CD4-positive, alpha-beta memory T cell (primary cell): ENCODE data around the gene SCAMP5. TPM values are rescaled to one million over a fixed set of nuclear protein-coding genes. Genes with fewer than 3 reads are reported as not detected.

Experiments
- CTCF ChIA-PET: fragments of 350-600 bp; sonication (Branson Sonifier 250); formaldehyde crosslinking; loops from one replicate; lab custom pipeline; 2021; ENCODE audit warnings: inconsistent platforms; ENCODE audit not compliant: partially characterized antibody; lab: Charles Lee
- POLR2A ChIA-PET: fragments of 350-600 bp; sonication (Branson Sonifier 250); formaldehyde crosslinking; loops from one replicate; lab custom pipeline; 2021; ENCODE audit not compliant: partially characterized antibody; lab: Charles Lee
- DNase-seq, 5 donors: peaks; one replicate each; pipeline versions ENCODE4 v3.0.0 to v3.0.0-alpha.2; 2020 to 2022; ENCODE audit warnings: mixed read lengths in 1 of 5
- H3K27ac ChIP-seq: one replicate; pipeline ENCODE4 v1.7.0; 2013; ENCODE audit warnings: low read depth, low read length
- H3K27me3 ChIP-seq: 2 replicates; pipeline ENCODE4 v1.7.0; 2013; ENCODE audit warnings: mild to moderate bottlenecking, low read length, moderate library complexity; ENCODE audit not compliant: insufficient read depth
- H3K36me3 ChIP-seq: 2 replicates; pipeline ENCODE4 v1.7.0; 2013; ENCODE audit warnings: mild to moderate bottlenecking, low read length, moderate library complexity; ENCODE audit not compliant: insufficient read depth
- H3K4me1 ChIP-seq: 2 replicates; pipeline ENCODE4 v1.7.0; 2013; ENCODE audit warnings: mild to moderate bottlenecking, low read length, moderate library complexity; ENCODE audit not compliant: insufficient read depth
- H3K4me3 ChIP-seq, 2 donors: one replicate each; pipeline ENCODE4 v1.7.0; 2013; ENCODE audit warnings: low read length in 2 of 2, mild to moderate bottlenecking in 1 of 2
- H3K9me3 ChIP-seq, 2 donors: one replicate each; pipeline ENCODE4 v1.7.0; 2013; ENCODE audit warnings: low read length in 2 of 2, control low read depth in 1 of 2; ENCODE audit not compliant: control insufficient read depth in 1 of 2
- H3K27ac Mint-ChIP-seq, 7 donors: one replicate each; pipeline ENCODE4 v1.8.0; 2020 to 2021; ENCODE audit warnings: mixed read lengths in 7 of 7, mild to moderate bottlenecking in 6 of 7, inconsistent platforms in 3 of 7, moderate library complexity in 3 of 7
- H3K27me3 Mint-ChIP-seq, 2 donors: one replicate each; pipeline ENCODE4 v1.8.0; 2020 to 2021; ENCODE audit warnings: mixed read lengths in 2 of 2
- H3K36me3 Mint-ChIP-seq, 2 donors: one replicate each; pipeline ENCODE4 v1.8.0; 2020 to 2021; ENCODE audit warnings: mixed read lengths in 2 of 2, inconsistent platforms in 1 of 2, mild to moderate bottlenecking in 1 of 2
- H3K4me1 Mint-ChIP-seq, 4 donors: one replicate each; pipeline ENCODE4 v1.8.0; 2020 to 2021; ENCODE audit warnings: mixed read lengths in 4 of 4, mild to moderate bottlenecking in 1 of 4
- H3K4me3 Mint-ChIP-seq, 8 donors: one replicate each; pipeline ENCODE4 v1.8.0; 2020 to 2021; ENCODE audit warnings: mixed read lengths in 8 of 8, mild to moderate bottlenecking in 7 of 8, moderate library complexity in 6 of 8, inconsistent platforms in 3 of 8
- H3K9me3 Mint-ChIP-seq, 8 donors: one replicate each; pipeline ENCODE4 v1.8.0; 2020 to 2021; ENCODE audit warnings: mixed read lengths in 8 of 8, mild to moderate bottlenecking in 5 of 8, inconsistent platforms in 3 of 8, moderate library complexity in 1 of 8
- intact Hi-C: fragments of 100-400 bp; cut with micrococcal nuclease; formaldehyde crosslinking; loops from one replicate; pipeline ENCODE4 v1.15.1; 2023
- polyA plus RNA-seq, 2 donors: library from polyadenylated mRNA; unstranded; fragments of 300-500 nt; fragmentation: Illumina TruSeq; gene quantifications; one replicate each; pipeline ENCODE4 v1.2.3, GENCODE V29; 2021
- total RNA-seq, 2 experiments: library from RNA; stranded (reverse); gene quantifications; one replicate each; pipeline ENCODE4 v1.2.3, GENCODE V29; 2021

SCAMP5 gene
- total and polyA plus RNA-seq, 4 experiments from 2014 or later: 0.15 to 0.33 (median 0.26) TPM; not detected in 1

- Histone ChIP-seq H3K27me3 (no peaks in the 10 kb centered on the region), H3K4me1 (no peaks in the 10 kb centered on the region), H3K36me3 (no peaks in the 10 kb centered on the region), H3K9me3 (no peaks in the 10 kb centered on the region), H3K4me3 (no peak overlapping the region), H3K27ac (no peak overlapping the region)
- Mint-ChIP-seq H3K27ac (no peak overlapping the region), H3K36me3 (no peaks in the 10 kb centered on the region), H3K4me3 (no peak overlapping the region), H3K9me3 (no peaks in the 10 kb centered on the region), H3K4me1 (peaks cover 0 to 6% (median 1%) of the 10 kb centered on the region in 4 donors), H3K27me3 (peaks cover 6 to 7% of the 10 kb centered on the region in 2 donors)
- DNase-seq: no peak
- intact Hi-C loops: no loop called here
- CTCF ChIA-PET: no interaction called here
- POLR2A ChIA-PET: no interaction called here
Observed at GRCh38 chr15:75008629-75009326, 13.4 kb downstream of the SCAMP5 start.

- intact Hi-C loops: no loop called here
- Histone ChIP-seq H3K27me3 (no peaks in the 10 kb centered on the region), H3K4me1 (no peaks in the 10 kb centered on the region), H3K9me3 (no peaks in the 10 kb centered on the region), H3K36me3 (no peaks in the 10 kb centered on the region), H3K4me3 (no peak overlapping the region), H3K27ac (no peak overlapping the region)
- H3K4me1 Mint-ChIP-seq: no peaks in the 10 kb centered on the region
- POLR2A ChIA-PET: no interaction called here
- peaks cover 0 to 2% of the 10 kb centered on the region in 2 donors for H3K27me3 Mint-ChIP-seq
- DNase-seq: no peak
- CTCF ChIA-PET: no interaction called here
- no peak overlapping the region for H3K4me3 Mint-ChIP-seq
- no peaks in the 10 kb centered on the region for H3K9me3 Mint-ChIP-seq
- no peaks in the 10 kb centered on the region for H3K36me3 Mint-ChIP-seq
- H3K27ac Mint-ChIP-seq: peak overlapping the region in 1 of 7 donors; percentile 18
Observed at GRCh38 chr15:75016431-75016830, 21.1 kb downstream of the SCAMP5 start.

- H3K27ac Mint-ChIP-seq: no peak overlapping the region
- no peaks in the 10 kb centered on the region for H3K27me3 Mint-ChIP-seq
- Histone ChIP-seq H3K27ac (no peak overlapping the region), H3K4me3 (no peak overlapping the region), H3K36me3 (no peaks in the 10 kb centered on the region), H3K4me1 (peaks cover 16% of the 10 kb centered on the region), H3K9me3 (no peaks in the 10 kb centered on the region), H3K27me3 (no peaks in the 10 kb centered on the region)
- DNase-seq: no peak
- intact Hi-C loops: loop anchor here (5.0 to 10.0 kb wide), 4 partner anchors 323 to 1025 kb away; partner anchors contain the start of genes EDC3, FBXO22, MAN2C1 and PML
- H3K4me1 Mint-ChIP-seq: peaks cover 6 to 21% (median 12%) of the 10 kb centered on the region in 4 donors
- H3K4me3 Mint-ChIP-seq: no peak overlapping the region
- POLR2A ChIA-PET: no interaction called here
- no peaks in the 10 kb centered on the region for H3K9me3 Mint-ChIP-seq
- H3K36me3 Mint-ChIP-seq: peaks cover 0 to 7% of the 10 kb centered on the region in 2 donors
- CTCF ChIA-PET: interaction anchor here (1.6 kb wide), 1 partner anchor 9 kb away, joined by 5 read pairs; no protein-coding TSS in a partner anchor
Observed at GRCh38 chr15:75019916-75020315, 24.6 kb downstream of the SCAMP5 start.

- peaks cover 0 to 7% of the 10 kb centered on the region in 2 donors for H3K36me3 Mint-ChIP-seq
- H3K27ac Mint-ChIP-seq: no peak overlapping the region
- no peaks in the 10 kb centered on the region for H3K27me3 Mint-ChIP-seq
- H3K4me3 ChIP-seq: no peak overlapping the region
- no peak overlapping the region for H3K27ac ChIP-seq
- H3K4me1 Mint-ChIP-seq: peaks cover 9 to 28% (median 18%) of the 10 kb centered on the region in 4 donors
- no peaks in the 10 kb centered on the region for H3K9me3 Mint-ChIP-seq
- H3K9me3 ChIP-seq: no peaks in the 10 kb centered on the region
- CTCF ChIA-PET: no interaction called here
- intact Hi-C loops: loop anchor here (5.0 to 10.0 kb wide), 4 partner anchors 324 to 1027 kb away; partner anchors contain the start of genes EDC3, FBXO22, MAN2C1 and PML
- POLR2A ChIA-PET: no interaction called here
- H3K4me1 ChIP-seq: peaks cover 20% of the 10 kb centered on the region
- no peaks in the 10 kb centered on the region for H3K36me3 ChIP-seq
- H3K4me3 Mint-ChIP-seq: peak overlapping the region in 1 of 8 donors; percentile 64
- no peaks in the 10 kb centered on the region for H3K27me3 ChIP-seq
- no peak for DNase-seq
Observed at GRCh38 chr15:75021341-75021740, 26.0 kb downstream of the SCAMP5 start.

- Histone ChIP-seq H3K9me3 (no peaks in the 10 kb centered on the region), H3K36me3 (no peaks in the 10 kb centered on the region), H3K4me3 (no peak overlapping the region), H3K4me1 (peaks cover 20% of the 10 kb centered on the region), H3K27ac (no peak overlapping the region), H3K27me3 (no peaks in the 10 kb centered on the region)
- peak overlapping the region in 3 of 7 donors; percentile 71 to 96 (median 93) for H3K27ac Mint-ChIP-seq
- H3K4me1 Mint-ChIP-seq: peaks cover 10 to 28% (median 18%) of the 10 kb centered on the region in 4 donors
- peak overlapping the region; percentile 92 to 99 (median 96) for H3K4me3 Mint-ChIP-seq
- no peak for DNase-seq
- intact Hi-C loops: loop anchor here (1.0 to 10.0 kb wide), 9 partner anchors 28 to 1028 kb away; partner anchors contain the start of genes COX5A, EDC3, FBXO22 and MAN2C1
- H3K36me3 Mint-ChIP-seq: peaks cover 0 to 9% of the 10 kb centered on the region in 2 donors
- ChIA-PET POLR2A (interaction anchor here (0.7 to 3.6 kb wide), 15 partner anchors 21 to 617 kb away, joined by 3 to 23 read pairs (median 5); partner anchors contain the start of genes C15orf39, CLK3, COX5A and IMP3), CTCF (interaction anchor here (1.1 to 8.4 kb wide), 3 partner anchors 44 to 184 kb away, joined by 3 to 126 read pairs (median 6); partner anchors contain the start of gene C15orf39)
- H3K27me3 Mint-ChIP-seq: no peaks in the 10 kb centered on the region
- H3K9me3 Mint-ChIP-seq: no peaks in the 10 kb centered on the region
Observed at GRCh38 chr15:75022783-75023180, 27.4 kb downstream of the SCAMP5 start.

- intact Hi-C loops: loop anchor here (1.0 to 10.0 kb wide), 9 partner anchors 29 to 1029 kb away; partner anchors contain the start of genes COX5A, EDC3, FBXO22 and MAN2C1
- Histone ChIP-seq H3K27me3 (no peaks in the 10 kb centered on the region), H3K4me3 (peak within 1 kb of the TSS; percentile 95 to 100), H3K9me3 (no peaks in the 10 kb centered on the region), H3K27ac (peak within 1 kb of the TSS; percentile 76), H3K4me1 (peaks cover 20% of the 10 kb centered on the region), H3K36me3 (no peaks in the 10 kb centered on the region)
- peaks cover 0 to 10% of the 10 kb centered on the region in 2 donors for H3K36me3 Mint-ChIP-seq
- no peaks in the 10 kb centered on the region for H3K9me3 Mint-ChIP-seq
- peak within 1 kb of the TSS; percentile 92 to 99 (median 96) for H3K4me3 Mint-ChIP-seq
- H3K27ac Mint-ChIP-seq: peak within 1 kb of the TSS; percentile 71 to 97 (median 93)
- peak; percentile 91 to 94 (median 92) for DNase-seq
- POLR2A ChIA-PET: interaction anchor here (0.6 to 3.6 kb wide), 19 partner anchors 20 to 624 kb away, joined by 3 to 23 read pairs (median 5); partner anchors contain the start of genes C15orf39, CLK3, COX5A and FAM219B
- CTCF ChIA-PET: interaction anchor here (0.6 to 8.4 kb wide), 4 partner anchors 44 to 484 kb away, joined by 3 to 126 read pairs (median 4); partner anchors contain the start of gene C15orf39
- H3K4me1 Mint-ChIP-seq: peaks cover 11 to 28% (median 18%) of the 10 kb centered on the region in 4 donors
- H3K27me3 Mint-ChIP-seq: no peaks in the 10 kb centered on the region
Observed at GRCh38 chr15:75023181-75023871, 28.0 kb downstream of the SCAMP5 start, which contains the start of gene PPCDC. TSS of gene PPCDC (plus strand) at chr15:75023590. CDS start at chr15:75028319, 4,729 bp downstream.
